AG09309 (cell line): ENCODE measurements around the gene ME2.

Experiments used
- DNase-seq: peaks from one replicate; pipeline ENCODE4 v3.0.0-alpha.2; 2010; ENCODE audit warnings: low read depth
- H3K4me3 ChIP-seq: 2 replicates; pipeline ENCODE4 v1.5.1; 2011; ENCODE audit warnings: mild to moderate bottlenecking, low read depth, low read length, moderate library complexity; ENCODE audit not compliant: control insufficient read depth
- CTCF ChIP-seq: IDR thresholded peaks from 2 replicates; pipeline ENCODE4 v1.5.1; 2011; ENCODE audit warnings: mild to moderate bottlenecking, low read depth, low read length, inconsistent platforms; ENCODE audit not compliant: insufficient read depth, control insufficient read depth; ENCODE audit errors: missing control alignments

ME2 gene

GRCh38 chr18:50911006-50911405, 32.1 kb downstream of the ME2 start:
- no peak for TF ChIP-seq CTCF
- no peak overlapping the region for H3K4me3 ChIP-seq
- no peak for DNase-seq

- no peak for DNase-seq
- no peak for TF ChIP-seq CTCF
- no peak overlapping the region for H3K4me3 ChIP-seq
These were observed 38.1 kb downstream of the ME2 start for GRCh38 chr18:50917021-50917420.

GRCh38 chr18:50918153-50918552, 39.2 kb downstream of the ME2 start:
- no peak overlapping the region for H3K4me3 ChIP-seq
- DNase-seq = no peak
- TF ChIP-seq CTCF = no peak

GRCh38 chr18:50924372-50924771, 45.5 kb downstream of the ME2 start:
- no peak overlapping the region for H3K4me3 ChIP-seq
- DNase-seq = no peak
- no peak for TF ChIP-seq CTCF

- no peak for TF ChIP-seq CTCF
- no peak for DNase-seq
- H3K4me3 ChIP-seq = no peak overlapping the region
These were observed 47.6 kb downstream of the ME2 start for GRCh38 chr18:50926521-50926920.

- no peak overlapping the region for H3K4me3 ChIP-seq
- no peak for TF ChIP-seq CTCF
- no peak for DNase-seq
These were observed 49.6 kb downstream of the ME2 start for GRCh38 chr18:50928551-50928950.

GRCh38 chr18:50933684-50934083, 54.8 kb downstream of the ME2 start:
- DNase-seq = no peak
- TF ChIP-seq CTCF = no peak
- no peak overlapping the region for H3K4me3 ChIP-seq
